ENCODE results near the gene ZFP36. TPM values are rescaled to one million over a fixed set of nuclear protein-coding genes. Genes with fewer than 3 reads are reported as not detected.
"Not testable (repeated sequence)": the region's sequence is repeated elsewhere in the genome, so short reads cannot be mapped to it uniquely, and the experiment has no call there.

Gene ZFP36
- total and polyA plus RNA-seq, 7 experiments from 2014 or later = 72.1 to 1,250 (median 177) TPM

GRCh38 chr19:39445196-39446111, 38.8 kb downstream of the ZFP36 start, which contains the start of gene SUPT5H:
Gene SUPT5H (plus strand): TSS chr19:39445582. CDS start chr19:39445891, 309 bp downstream.
- ChIA-PET CTCF (interaction anchor here (0.6 to 2.2 kb wide), 4 partner anchors 55 to 975 kb away, joined by 3 to 8 read pairs (median 4); no protein-coding TSS in a partner anchor), POLR2A (interaction anchor here (0.6 to 5.4 kb wide), 36 partner anchors 9 to 1071 kb away, joined by 3 to 115 read pairs (median 4); partner anchors contain the start of genes DYRK1B, EID2, EID2B and GMFG)
- Mint-ChIP-seq H3K9me3 (peaks cover 0 to 3% (median 0%) of the 10 kb centered on the region in 11 donors), H3K36me3 (peaks cover 6 to 17% (median 11%) of the 10 kb centered on the region in 5 donors), H3K27me3 (no peaks in the 10 kb centered on the region), H3K27ac (peak within 1 kb of the TSS; percentile 95 to 100 (median 99)), H3K4me1 (peaks cover 37 to 60% (median 47%) of the 10 kb centered on the region in 7 donors), H3K4me3 (peak within 1 kb of the TSS; percentile 91 to 100 (median 97))
- peak within 1 kb of the TSS; percentile 77 for H3K4me3 ChIP-seq (ENCODE audit: low read length)
- DNase-seq (peak; percentile 84 to 99 (median 97)), ATAC-seq (peak; percentile 96)
- H3K4me1 ChIP-seq (ENCODE audit: control insufficient read depth in 2 of 2, insufficient read depth in 2 of 2, low read length in 2 of 2) = peaks cover 35 to 46% of the 10 kb centered on the region in 2 donors
- intact Hi-C loops (cut with micrococcal nuclease) = loop anchor here (1.0 to 10.0 kb wide), 11 partner anchors 9 to 1269 kb away; partner anchors contain the start of genes MED29 (in 2 of the 2), PAF1 (in 2 of the 2), PLEKHG2 (in 2 of the 2) and TIMM50 (in 2 of the 2)
- H3K36me3 ChIP-seq (ENCODE audit: control insufficient read depth in 2 of 3, insufficient read depth in 3 of 3, low read length in 3 of 3) = peaks cover 0 to 4% (median 0%) of the 10 kb centered on the region in 3 experiments
- no peaks in the 10 kb centered on the region for H3K9me3 ChIP-seq (ENCODE audit: control insufficient read depth in 2 of 3, low read length in 3 of 3)
- peak within 1 kb of the TSS; percentile 98 for H3K27ac ChIP-seq (ENCODE audit: low read depth, low read length)
- H3K27me3 ChIP-seq (ENCODE audit: control insufficient read depth in 2 of 2, insufficient read depth in 2 of 2, low read length in 2 of 2) = no peaks in the 10 kb centered on the region

- peaks cover 39 to 67% (median 52%) of the 10 kb centered on the region in 7 donors for H3K4me1 Mint-ChIP-seq
- H3K36me3 ChIP-seq (ENCODE audit: control insufficient read depth in 2 of 3, insufficient read depth in 3 of 3, low read length in 3 of 3) = peaks cover 0 to 7% (median 0%) of the 10 kb centered on the region in 3 experiments
- ATAC-seq = no peak
- intact Hi-C loops (cut with micrococcal nuclease) = loop anchor here in 1 of 2 donors (10.0 kb wide), 1 partner anchor 1268 kb away; the partner anchor contains the start of genes COQ8B and ITPKC
- ChIA-PET CTCF (interaction anchor here (2.2 kb wide), 1 partner anchor 226 kb away, joined by 8 read pairs; no protein-coding TSS in a partner anchor), POLR2A (interaction anchor here (0.7 to 5.4 kb wide), 12 partner anchors 11 to 644 kb away, joined by 3 to 115 read pairs (median 4); partner anchors contain the start of genes EID2B, PLEKHG2, RPS16 and ZFP36)
- peak overlapping the region; percentile 77 for H3K4me3 ChIP-seq (ENCODE audit: low read length)
- H3K9me3 ChIP-seq (ENCODE audit: control insufficient read depth in 2 of 3, low read length in 3 of 3) = no peaks in the 10 kb centered on the region
- peaks cover 35 to 49% of the 10 kb centered on the region in 2 donors for H3K4me1 ChIP-seq (ENCODE audit: control insufficient read depth in 2 of 2, insufficient read depth in 2 of 2, low read length in 2 of 2)
- H3K27ac ChIP-seq (ENCODE audit: low read depth, low read length) = peak overlapping the region; percentile 98
- peak overlapping the region; percentile 91 to 100 (median 97) for H3K4me3 Mint-ChIP-seq
- no peak for DNase-seq
- peaks cover 6 to 17% (median 12%) of the 10 kb centered on the region in 5 donors for H3K36me3 Mint-ChIP-seq
- H3K27ac Mint-ChIP-seq = peak overlapping the region; percentile 95 to 100 (median 99)
- H3K27me3 Mint-ChIP-seq = no peaks in the 10 kb centered on the region
- H3K9me3 Mint-ChIP-seq = peaks cover 0 to 3% (median 0%) of the 10 kb centered on the region in 11 donors
- no peaks in the 10 kb centered on the region for H3K27me3 ChIP-seq (ENCODE audit: control insufficient read depth in 2 of 2, insufficient read depth in 2 of 2, low read length in 2 of 2)
Observed at GRCh38 chr19:39446365-39447084, 39.9 kb downstream of the ZFP36 start.

- ATAC-seq = no peak
- intact Hi-C loops (cut with micrococcal nuclease) = loop anchor here in 1 of 2 donors (10.0 kb wide), 1 partner anchor 1267 kb away; the partner anchor contains the start of genes COQ8B and ITPKC
- Histone ChIP-seq H3K36me3 (ENCODE audit: control insufficient read depth in 2 of 3, insufficient read depth in 3 of 3, low read length in 3 of 3) (peaks cover 0 to 23% (median 0%) of the 10 kb centered on the region in 3 experiments), H3K27ac (ENCODE audit: low read depth, low read length) (peak overlapping the region; percentile 52), H3K4me3 (ENCODE audit: low read length) (peak overlapping the region; percentile 31), H3K9me3 (ENCODE audit: control insufficient read depth in 2 of 3, low read length in 3 of 3) (no peaks in the 10 kb centered on the region), H3K27me3 (ENCODE audit: control insufficient read depth in 2 of 2, insufficient read depth in 2 of 2, low read length in 2 of 2) (no peaks in the 10 kb centered on the region), H3K4me1 (ENCODE audit: control insufficient read depth in 2 of 2, insufficient read depth in 2 of 2, low read length in 2 of 2) (peaks cover 35 to 49% of the 10 kb centered on the region in 2 donors)
- H3K36me3 Mint-ChIP-seq = peaks cover 10 to 31% (median 26%) of the 10 kb centered on the region in 5 donors
- DNase-seq = no peak
- H3K4me3 Mint-ChIP-seq = peak overlapping the region; percentile 50 to 100 (median 96)
- H3K27ac Mint-ChIP-seq = peak overlapping the region; percentile 58 to 88 (median 82)
- H3K9me3 Mint-ChIP-seq = peaks cover 0 to 5% (median 0%) of the 10 kb centered on the region in 11 donors
- ChIA-PET CTCF (no interaction called here), POLR2A (interaction anchor here (5.4 kb wide), 1 partner anchor 14 kb away, joined by 115 read pairs; the partner anchor contains the start of gene RPS16)
- H3K4me1 Mint-ChIP-seq = peaks cover 54 to 85% (median 68%) of the 10 kb centered on the region in 7 donors
- H3K27me3 Mint-ChIP-seq = no peaks in the 10 kb centered on the region
Observed at GRCh38 chr19:39448271-39448670, 41.6 kb downstream of the ZFP36 start.

GRCh38 chr19:39449116-39449797, 42.6 kb downstream of the ZFP36 start:
- intact Hi-C loops (cut with micrococcal nuclease) = loop anchor here in 1 of 2 donors (10.0 kb wide), 1 partner anchor 1266 kb away; the partner anchor contains the start of genes COQ8B and ITPKC
- ATAC-seq (no peak), DNase-seq (no peak)
- CTCF ChIA-PET = interaction anchor here (0.6 kb wide), 1 partner anchor 26 kb away, joined by 4 read pairs; no protein-coding TSS in a partner anchor
- H3K4me3 ChIP-seq (ENCODE audit: low read length) = no peak overlapping the region
- Mint-ChIP-seq H3K36me3 (peaks cover 11 to 32% (median 26%) of the 10 kb centered on the region in 5 donors), H3K4me3 (peak overlapping the region; percentile 57 to 100 (median 74)), H3K4me1 (peaks cover 59 to 89% (median 74%) of the 10 kb centered on the region in 7 donors), H3K9me3 (peaks cover 0 to 5% (median 0%) of the 10 kb centered on the region in 11 donors), H3K27me3 (no peaks in the 10 kb centered on the region), H3K27ac (peak overlapping the region; percentile 58 to 88 (median 80))
- no peaks in the 10 kb centered on the region for H3K27me3 ChIP-seq (ENCODE audit: control insufficient read depth in 2 of 2, insufficient read depth in 2 of 2, low read length in 2 of 2)
- H3K9me3 ChIP-seq (ENCODE audit: control insufficient read depth in 2 of 3, low read length in 3 of 3) = no peaks in the 10 kb centered on the region
- POLR2A ChIA-PET = interaction anchor here (0.6 to 5.4 kb wide), 2 partner anchors 9 to 15 kb away, joined by 3 to 115 read pairs; partner anchors contain the start of gene RPS16
- H3K27ac ChIP-seq (ENCODE audit: low read depth, low read length) = peak overlapping the region; percentile 34
- peaks cover 0 to 33% (median 5%) of the 10 kb centered on the region in 3 experiments for H3K36me3 ChIP-seq (ENCODE audit: control insufficient read depth in 2 of 3, insufficient read depth in 3 of 3, low read length in 3 of 3)
- H3K4me1 ChIP-seq (ENCODE audit: control insufficient read depth in 2 of 2, insufficient read depth in 2 of 2, low read length in 2 of 2) = peaks cover 35 to 47% of the 10 kb centered on the region in 2 donors

GRCh38 chr19:39451257-39451656, 44.6 kb downstream of the ZFP36 start:
- peaks cover 0 to 29% (median 13%) of the 10 kb centered on the region in 3 experiments for H3K36me3 ChIP-seq (ENCODE audit: control insufficient read depth in 2 of 3, insufficient read depth in 3 of 3, low read length in 3 of 3)

More at GRCh38 chr19:39451257-39451656, 44.6 kb downstream of the ZFP36 start:
- ATAC-seq; H3K4me3 ChIP-seq (ENCODE audit: low read length); intact Hi-C loops (cut with micrococcal nuclease); DNase-seq; H3K27me3 Mint-ChIP-seq; POLR2A ChIA-PET; H3K27ac ChIP-seq (ENCODE audit: low read depth, low read length); H3K9me3 ChIP-seq (ENCODE audit: control insufficient read depth in 2 of 3, low read length in 3 of 3); H3K9me3 Mint-ChIP-seq; H3K27me3 ChIP-seq (ENCODE audit: control insufficient read depth in 2 of 2, insufficient read depth in 2 of 2, low read length in 2 of 2); CTCF ChIA-PET: not testable (repeated sequence)
- Mint-ChIP-seq H3K36me3 (peaks cover 5 to 30% (median 26%) of the 10 kb centered on the region in 5 donors), H3K4me1 (peaks cover 53 to 78% (median 65%) of the 10 kb centered on the region in 7 donors), H3K27ac (peak overlapping the region in 2 of 9 donors; percentile 54 to 81), H3K4me3 (peak overlapping the region in 1 of 10 donors; percentile 12)
- H3K4me1 ChIP-seq (ENCODE audit: control insufficient read depth in 2 of 2, insufficient read depth in 2 of 2, low read length in 2 of 2) = peaks cover 29 to 36% of the 10 kb centered on the region in 2 donors
